ENCODE measurements around the gene RPL28. TPM values are rescaled to one million over a fixed set of nuclear protein-coding genes. Genes with fewer than 3 reads are reported as not detected.
"Not testable (repeated sequence)": the region's sequence is repeated elsewhere in the genome, so short reads cannot be mapped to it uniquely, and the experiment has no call there.

Gene RPL28
- total RNA-seq, 4 donors from 2014 or later = 116 to 394 (median 283) TPM

DNA sequence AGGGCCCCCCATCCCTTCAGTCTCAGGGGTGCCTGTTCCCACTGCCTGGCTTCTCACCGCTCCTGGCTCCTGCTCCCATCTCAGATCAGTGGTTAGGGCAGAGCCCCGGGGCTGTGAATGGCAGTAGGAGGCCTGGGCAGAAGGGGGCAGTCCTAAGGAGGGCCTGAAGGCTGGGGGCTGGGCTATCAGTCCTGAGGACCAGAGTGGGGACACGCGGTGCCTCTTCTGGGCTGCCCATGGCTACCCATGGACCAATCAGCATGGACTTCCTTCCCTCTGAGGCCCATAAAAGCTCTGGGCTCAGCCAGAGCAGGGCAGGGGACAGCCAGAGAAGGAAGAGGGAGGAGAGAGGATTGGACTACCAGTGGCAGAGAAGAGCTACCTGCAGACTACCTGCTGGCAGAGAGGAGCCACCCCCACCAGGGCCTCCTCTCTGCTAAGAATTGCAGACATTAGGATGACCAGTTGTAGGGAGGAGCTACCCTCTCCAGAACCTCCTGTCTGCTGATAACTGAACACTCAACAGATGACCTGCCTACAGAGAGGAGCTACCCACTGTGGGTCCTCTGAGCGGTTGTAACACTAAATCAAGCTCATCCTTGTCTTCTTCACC is 34.0 kb downstream of the RPL28 start:
- no peak overlapping the region for H3K27ac ChIP-seq
- H3K36me3 ChIP-seq = no peaks in the 10 kb centered on the region
- H3K9me3 ChIP-seq = no peaks in the 10 kb centered on the region
- no peaks in the 10 kb centered on the region for H3K4me1 ChIP-seq
- no peak for DNase-seq
- no peak overlapping the region for H3K4me3 ChIP-seq
- H3K27me3 ChIP-seq = no peaks in the 10 kb centered on the region
- TF ChIP-seq POLR2A (IDR thresholded peaks at IDR 0.05) = no peak
- TF ChIP-seq, protein P1, sequence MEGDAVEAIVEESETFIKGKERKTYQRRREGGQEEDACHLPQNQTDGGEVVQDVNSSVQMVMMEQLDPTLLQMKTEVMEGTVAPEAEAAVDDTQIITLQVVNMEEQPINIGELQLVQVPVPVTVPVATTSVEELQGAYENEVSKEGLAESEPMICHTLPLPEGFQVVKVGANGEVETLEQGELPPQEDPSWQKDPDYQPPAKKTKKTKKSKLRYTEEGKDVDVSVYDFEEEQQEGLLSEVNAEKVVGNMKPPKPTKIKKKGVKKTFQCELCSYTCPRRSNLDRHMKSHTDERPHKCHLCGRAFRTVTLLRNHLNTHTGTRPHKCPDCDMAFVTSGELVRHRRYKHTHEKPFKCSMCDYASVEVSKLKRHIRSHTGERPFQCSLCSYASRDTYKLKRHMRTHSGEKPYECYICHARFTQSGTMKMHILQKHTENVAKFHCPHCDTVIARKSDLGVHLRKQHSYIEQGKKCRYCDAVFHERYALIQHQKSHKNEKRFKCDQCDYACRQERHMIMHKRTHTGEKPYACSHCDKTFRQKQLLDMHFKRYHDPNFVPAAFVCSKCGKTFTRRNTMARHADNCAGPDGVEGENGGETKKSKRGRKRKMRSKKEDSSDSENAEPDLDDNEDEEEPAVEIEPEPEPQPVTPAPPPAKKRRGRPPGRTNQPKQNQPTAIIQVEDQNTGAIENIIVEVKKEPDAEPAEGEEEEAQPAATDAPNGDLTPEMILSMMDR (IDR thresholded peaks at IDR 0.05) = no peak

DNA sequence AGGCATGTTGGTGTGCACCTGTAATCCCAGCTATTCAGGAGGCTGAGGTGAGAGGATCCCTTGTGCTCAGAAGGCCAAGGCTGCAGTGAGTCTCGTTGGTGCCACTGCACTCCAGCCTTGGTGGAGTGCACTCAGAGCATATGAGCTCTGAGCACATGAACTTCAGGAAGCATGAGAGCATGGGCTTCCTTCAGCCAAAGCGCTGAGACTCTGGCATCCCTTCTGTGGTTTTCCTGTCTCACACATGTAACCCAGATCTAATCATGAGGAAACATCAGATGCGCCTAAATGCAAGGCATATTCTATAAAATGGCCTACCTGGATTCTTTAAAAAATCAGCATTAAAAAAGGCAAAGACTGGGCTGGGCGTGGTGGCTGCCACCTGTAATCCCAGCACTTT is 35.5 kb downstream of the RPL28 start:
- H3K27me3 ChIP-seq, H3K4me3 ChIP-seq, H3K36me3 ChIP-seq, H3K9me3 ChIP-seq, H3K4me1 ChIP-seq, H3K27ac ChIP-seq: not testable (repeated sequence)
- peak in 1 of 3 donors; percentile 56 for DNase-seq

DNA sequence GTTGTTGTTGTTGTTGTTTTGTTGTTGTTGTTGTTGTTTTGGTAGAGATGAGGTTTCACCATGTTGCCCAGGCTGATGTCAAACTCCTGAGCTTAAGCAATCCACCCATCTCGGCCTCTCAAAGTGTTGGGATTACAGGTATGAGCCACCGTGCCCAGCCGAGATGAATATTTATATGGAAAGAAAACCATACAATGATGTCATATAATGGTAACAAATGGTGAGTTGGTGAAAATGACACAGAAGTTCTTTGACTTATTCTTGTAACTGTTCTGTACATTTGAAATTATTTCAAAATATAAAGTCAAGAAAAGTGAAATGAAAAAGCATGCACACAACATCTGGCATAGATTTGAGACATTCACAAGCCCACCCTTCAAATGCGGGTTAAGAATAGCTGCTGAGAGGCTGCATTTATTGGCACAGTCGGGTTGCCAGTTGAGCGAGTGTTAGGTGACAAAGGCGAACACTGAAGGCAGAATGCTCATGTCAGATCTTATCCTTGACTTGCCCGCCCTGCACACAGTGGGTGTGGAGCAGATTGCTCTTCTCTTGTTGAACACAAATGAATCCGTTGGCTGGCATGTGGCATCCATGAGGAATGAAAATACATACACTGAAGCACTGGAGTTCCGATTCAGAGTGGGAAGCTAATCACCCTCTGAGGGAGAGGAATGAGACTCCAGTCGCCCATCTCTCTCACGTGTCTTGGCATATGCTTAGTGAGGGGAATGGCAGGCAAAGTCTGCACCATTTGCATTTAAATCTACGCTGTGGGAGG is 37.7 kb downstream of the RPL28 start:
- Histone ChIP-seq H3K4me1 (no peaks in the 10 kb centered on the region), H3K4me3 (no peak overlapping the region), H3K27me3 (no peaks in the 10 kb centered on the region), H3K36me3 (no peaks in the 10 kb centered on the region), H3K9me3 (no peaks in the 10 kb centered on the region), H3K27ac (no peak overlapping the region)
- TF ChIP-seq POLR2A (IDR thresholded peaks at IDR 0.05) = no peak
- TF ChIP-seq, protein P1 (IDR thresholded peaks at IDR 0.05) = no peak
- DNase-seq = no peak

DNA sequence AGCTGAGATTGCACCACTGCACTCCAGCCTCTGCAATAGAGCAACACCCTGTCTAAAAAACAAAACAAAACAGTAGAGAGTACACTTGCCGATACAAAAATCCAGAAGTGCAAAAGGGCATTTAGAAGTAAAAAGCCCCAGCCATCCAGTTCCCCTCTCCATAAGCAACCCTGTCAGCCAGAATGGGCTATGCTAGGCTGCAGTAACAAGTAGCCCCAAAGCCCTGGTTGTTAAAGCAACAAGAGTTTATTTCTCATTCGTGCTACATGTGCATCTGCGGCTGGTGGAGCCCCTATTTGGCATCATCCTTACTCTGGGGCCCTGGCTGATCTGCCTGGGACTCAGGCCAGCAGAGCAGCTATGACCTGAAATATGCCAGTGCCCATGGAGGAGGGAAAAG is 38.8 kb downstream of the RPL28 start:
- TF ChIP-seq, protein P1 (IDR thresholded peaks at IDR 0.05) = no peak
- TF ChIP-seq POLR2A (IDR thresholded peaks at IDR 0.05) = no peak
- H3K27me3 ChIP-seq = no peaks in the 10 kb centered on the region
- H3K4me3 ChIP-seq = no peak overlapping the region
- H3K9me3 ChIP-seq = no peaks in the 10 kb centered on the region
- H3K36me3 ChIP-seq = no peaks in the 10 kb centered on the region
- DNase-seq = no peak
- no peaks in the 10 kb centered on the region for H3K4me1 ChIP-seq
- no peak overlapping the region for H3K27ac ChIP-seq

DNA sequence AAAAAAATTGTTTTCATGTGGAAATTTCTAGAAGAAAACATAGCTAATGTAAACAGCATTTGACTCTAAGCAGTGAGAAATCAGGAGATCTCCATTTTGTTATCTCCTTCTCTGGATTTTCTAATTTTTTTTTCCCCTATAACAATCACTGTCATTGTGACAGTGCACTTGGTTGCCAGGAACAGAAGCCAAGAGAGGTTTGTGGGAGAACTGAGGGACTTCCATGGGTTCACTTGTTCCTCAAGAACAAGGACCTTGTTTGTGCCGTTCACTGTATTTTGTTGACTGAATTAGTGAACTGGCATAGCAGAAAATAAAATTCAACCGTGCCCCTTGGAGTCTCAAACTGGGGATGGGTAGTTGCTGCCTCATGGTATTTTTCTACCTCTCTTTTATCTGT is 40.3 kb downstream of the RPL28 start:
- Histone ChIP-seq H3K36me3 (no peaks in the 10 kb centered on the region), H3K9me3 (no peaks in the 10 kb centered on the region), H3K27ac (no peak overlapping the region), H3K4me3 (no peak overlapping the region), H3K4me1 (no peaks in the 10 kb centered on the region), H3K27me3 (no peaks in the 10 kb centered on the region)
- no peak for TF ChIP-seq POLR2A (IDR thresholded peaks at IDR 0.05)
- TF ChIP-seq, protein P1 (IDR thresholded peaks at IDR 0.05) = no peak
- no peak for DNase-seq

DNA sequence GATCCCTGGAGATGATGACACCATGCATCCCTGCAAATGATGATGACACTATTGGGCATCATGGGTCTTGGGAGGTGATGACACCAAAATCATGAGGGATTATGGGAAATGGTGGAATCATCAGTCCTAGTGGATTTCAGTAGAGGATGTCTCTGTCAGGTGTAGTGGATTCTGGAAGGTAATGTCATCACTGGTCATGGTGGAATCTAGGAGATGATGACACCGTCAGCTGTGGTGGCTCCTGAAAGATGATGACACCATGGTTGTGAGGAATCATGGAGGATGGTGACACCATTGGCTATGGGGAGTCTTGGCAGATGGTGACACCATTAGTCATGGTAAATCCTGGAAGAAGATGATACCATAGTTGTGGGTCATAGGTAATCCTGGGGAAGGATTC is 45.5 kb downstream of the RPL28 start:
- no peaks in the 10 kb centered on the region for H3K36me3 ChIP-seq
- no peak for TF ChIP-seq POLR2A (IDR thresholded peaks at IDR 0.05)
- TF ChIP-seq, protein P1 (IDR thresholded peaks at IDR 0.05) = no peak
- no peak overlapping the region for H3K27ac ChIP-seq
- H3K27me3 ChIP-seq = peaks cover 0 to 11% of the 10 kb centered on the region in 2 donors
- DNase-seq = no peak
- no peaks in the 10 kb centered on the region for H3K4me1 ChIP-seq
- H3K4me3 ChIP-seq = no peak overlapping the region
- H3K9me3 ChIP-seq = no peaks in the 10 kb centered on the region
